ENCODE results near the gene SH3BGR.

- TF ChIP-seq, protein P1, sequence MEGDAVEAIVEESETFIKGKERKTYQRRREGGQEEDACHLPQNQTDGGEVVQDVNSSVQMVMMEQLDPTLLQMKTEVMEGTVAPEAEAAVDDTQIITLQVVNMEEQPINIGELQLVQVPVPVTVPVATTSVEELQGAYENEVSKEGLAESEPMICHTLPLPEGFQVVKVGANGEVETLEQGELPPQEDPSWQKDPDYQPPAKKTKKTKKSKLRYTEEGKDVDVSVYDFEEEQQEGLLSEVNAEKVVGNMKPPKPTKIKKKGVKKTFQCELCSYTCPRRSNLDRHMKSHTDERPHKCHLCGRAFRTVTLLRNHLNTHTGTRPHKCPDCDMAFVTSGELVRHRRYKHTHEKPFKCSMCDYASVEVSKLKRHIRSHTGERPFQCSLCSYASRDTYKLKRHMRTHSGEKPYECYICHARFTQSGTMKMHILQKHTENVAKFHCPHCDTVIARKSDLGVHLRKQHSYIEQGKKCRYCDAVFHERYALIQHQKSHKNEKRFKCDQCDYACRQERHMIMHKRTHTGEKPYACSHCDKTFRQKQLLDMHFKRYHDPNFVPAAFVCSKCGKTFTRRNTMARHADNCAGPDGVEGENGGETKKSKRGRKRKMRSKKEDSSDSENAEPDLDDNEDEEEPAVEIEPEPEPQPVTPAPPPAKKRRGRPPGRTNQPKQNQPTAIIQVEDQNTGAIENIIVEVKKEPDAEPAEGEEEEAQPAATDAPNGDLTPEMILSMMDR (optimal IDR thresholded peaks at IDR 0.05 in 1 of 3, IDR thresholded peaks at IDR 0.05 in 1 of 3, conservative IDR thresholded peaks at IDR 0.05 in 1 of 3; ENCODE audit: extremely low read depth in 1 of 3, insufficient read depth in 2 of 3, low read length in 3 of 3) = no peak
- no peak for TF ChIP-seq EZH2 (IDR thresholded peaks at IDR 0.05; ENCODE audit: low read length)
These were observed 12.5 kb upstream of the SH3BGR start for GRCh38 chr21:39439232-39439631.
